GM18868 (cell line): ENCODE measurements around the gene CAMSAP3.

Source experiments
- ATAC-seq: cut with Tn5 transposase; IDR thresholded peaks from one replicate; pipeline ENCODE4 v1.9.1; 2021; ENCODE audit warnings: mild to moderate bottlenecking, moderate library complexity; ENCODE audit not compliant: unreplicated experiment

The CAMSAP3 gene

GRCh38 chr19:7644550-7644877, 48.9 kb downstream of the CAMSAP3 start:
- ATAC-seq: no peak

- ATAC-seq: no peak
Observed at GRCh38 chr19:7645163-7645562, 49.5 kb downstream of the CAMSAP3 start.

GRCh38 chr19:7645656-7646425, 50.2 kb downstream of the CAMSAP3 start:
- ATAC-seq: no peak

- no peak for ATAC-seq
Observed at GRCh38 chr19:7646426-7646700, 50.7 kb downstream of the CAMSAP3 start.

- ATAC-seq: no peak
Observed at GRCh38 chr19:7647156-7647555, 51.5 kb downstream of the CAMSAP3 start.

- ATAC-seq: no peak
Observed at GRCh38 chr19:7648265-7649014, 52.8 kb downstream of the CAMSAP3 start.

- ATAC-seq: no peak
Observed at GRCh38 chr19:7650148-7650547, 54.5 kb downstream of the CAMSAP3 start.

- ATAC-seq: no peak
Observed at GRCh38 chr19:7652061-7652641, 56.5 kb downstream of the CAMSAP3 start.

GRCh38 chr19:7654401-7654800, 58.7 kb downstream of the CAMSAP3 start:
- ATAC-seq: no peak

GRCh38 chr19:7655581-7655980, 59.9 kb downstream of the CAMSAP3 start:
- no peak for ATAC-seq

GRCh38 chr19:7657131-7657751, 61.6 kb downstream of the CAMSAP3 start:
- no peak for ATAC-seq

- ATAC-seq: peak; percentile 61
Observed at GRCh38 chr19:7658219-7658686, 62.6 kb downstream of the CAMSAP3 start.

GRCh38 chr19:7661744-7662538, 66.3 kb downstream of the CAMSAP3 start:
- ATAC-seq: no peak

- no peak for ATAC-seq
Observed at GRCh38 chr19:7662657-7663056, 67.0 kb downstream of the CAMSAP3 start.

- ATAC-seq: no peak
Observed at GRCh38 chr19:7663706-7664105, 68.0 kb downstream of the CAMSAP3 start.

- ATAC-seq: no peak
Observed at GRCh38 chr19:7665076-7665475, 69.4 kb downstream of the CAMSAP3 start.
